Activated CD8-positive, alpha-beta memory T cell treated with anti-CD3 and anti-CD28 coated beads, Interleukin-2, amount 50 U/mL, for 1 hour (primary cell): ENCODE measurements around the gene TTC39A.
"Not testable (repeated sequence)": the region's sequence is repeated elsewhere in the genome, so short reads cannot be mapped to it uniquely, and the experiment has no call there.

Source experiments
- DNase-seq: peaks from one replicate; pipeline ENCODE4 v3.0.0-alpha.2; 2020; ENCODE audit errors: extremely low read depth

Gene TTC39A

DNA sequence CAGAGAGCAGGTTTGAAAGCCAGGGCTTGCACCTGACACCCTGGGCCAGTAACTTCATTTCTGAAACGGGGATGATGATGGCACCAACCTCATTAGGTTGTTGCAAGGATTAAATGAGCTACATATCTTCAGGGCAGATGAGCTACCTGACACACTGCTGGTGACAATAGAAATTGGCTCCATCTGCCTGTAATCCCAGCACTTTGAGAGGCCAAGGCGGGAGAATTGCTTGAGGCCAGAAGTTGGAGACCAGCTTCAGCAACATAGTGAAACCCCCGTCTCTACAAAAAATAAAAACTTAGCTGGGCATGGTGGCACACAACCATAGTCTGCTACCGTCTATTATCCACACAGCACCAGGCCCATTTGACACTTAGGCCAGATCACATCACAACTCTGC lies 6.3 kb upstream of the TTC39A start:
- DNase-seq = no peak

DNA sequence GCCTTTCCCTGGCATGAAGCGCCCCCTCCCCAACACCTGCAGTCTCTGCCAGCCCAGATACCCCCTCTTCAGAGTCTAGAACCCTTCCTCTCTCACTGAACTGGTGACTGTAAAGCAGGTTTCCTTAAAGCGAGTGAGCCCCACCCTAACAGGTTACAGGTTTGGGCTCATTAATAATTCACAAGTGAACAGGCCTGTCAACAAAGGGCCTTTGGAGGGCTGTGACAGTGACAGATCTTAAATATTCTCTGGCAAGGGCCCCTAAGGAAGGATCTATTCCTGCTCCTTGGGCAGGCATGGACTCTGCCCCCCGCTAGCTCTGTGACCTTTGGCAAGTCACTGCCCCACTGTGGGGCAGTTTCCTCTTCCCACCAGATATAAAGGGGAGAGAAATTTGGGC lies 5.6 kb upstream of the TTC39A start:
- DNase-seq = no peak

DNA sequence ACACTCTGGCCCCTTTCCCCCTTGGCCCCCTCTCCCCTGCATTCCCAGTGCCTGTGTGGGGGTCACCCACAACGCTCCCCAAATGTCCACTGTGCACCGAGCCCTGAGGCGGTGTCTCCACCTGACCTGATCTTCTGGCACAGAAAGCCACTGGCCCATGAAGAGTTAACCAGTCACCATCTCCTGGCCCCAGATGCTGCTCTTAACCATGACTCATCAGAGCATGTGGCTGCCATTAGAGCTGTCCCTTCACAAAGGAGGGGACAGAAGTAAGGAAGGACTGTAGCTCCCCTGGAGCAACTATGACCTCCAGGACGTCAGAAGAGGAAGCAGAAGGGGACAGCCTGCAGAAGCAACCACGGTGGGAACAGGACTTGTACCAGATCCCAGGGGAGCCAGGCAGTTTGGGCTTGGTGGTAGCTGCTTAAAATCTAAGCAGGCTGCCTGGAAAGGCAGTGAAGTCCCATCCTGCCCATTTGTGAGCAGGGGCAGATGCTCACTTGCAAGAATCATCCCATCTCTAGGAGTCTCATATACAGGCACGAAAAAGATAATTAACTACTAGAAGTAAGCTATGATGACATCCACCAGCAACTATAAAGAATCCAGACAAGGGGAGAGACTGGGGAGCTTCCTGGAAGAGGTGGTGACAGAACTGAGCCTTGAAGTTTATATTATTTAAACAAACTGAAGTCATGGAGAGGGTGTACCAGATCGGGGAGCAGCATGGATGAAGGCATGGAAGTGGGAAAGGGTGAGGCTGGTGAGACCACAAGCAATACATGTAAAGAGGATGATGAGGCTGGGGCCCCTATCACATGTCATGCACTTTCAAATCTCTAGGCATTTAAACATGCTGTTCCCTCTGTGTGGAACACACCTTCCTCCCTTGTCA lies 1.1 kb upstream of the TTC39A start:
- no peak for DNase-seq

DNA sequence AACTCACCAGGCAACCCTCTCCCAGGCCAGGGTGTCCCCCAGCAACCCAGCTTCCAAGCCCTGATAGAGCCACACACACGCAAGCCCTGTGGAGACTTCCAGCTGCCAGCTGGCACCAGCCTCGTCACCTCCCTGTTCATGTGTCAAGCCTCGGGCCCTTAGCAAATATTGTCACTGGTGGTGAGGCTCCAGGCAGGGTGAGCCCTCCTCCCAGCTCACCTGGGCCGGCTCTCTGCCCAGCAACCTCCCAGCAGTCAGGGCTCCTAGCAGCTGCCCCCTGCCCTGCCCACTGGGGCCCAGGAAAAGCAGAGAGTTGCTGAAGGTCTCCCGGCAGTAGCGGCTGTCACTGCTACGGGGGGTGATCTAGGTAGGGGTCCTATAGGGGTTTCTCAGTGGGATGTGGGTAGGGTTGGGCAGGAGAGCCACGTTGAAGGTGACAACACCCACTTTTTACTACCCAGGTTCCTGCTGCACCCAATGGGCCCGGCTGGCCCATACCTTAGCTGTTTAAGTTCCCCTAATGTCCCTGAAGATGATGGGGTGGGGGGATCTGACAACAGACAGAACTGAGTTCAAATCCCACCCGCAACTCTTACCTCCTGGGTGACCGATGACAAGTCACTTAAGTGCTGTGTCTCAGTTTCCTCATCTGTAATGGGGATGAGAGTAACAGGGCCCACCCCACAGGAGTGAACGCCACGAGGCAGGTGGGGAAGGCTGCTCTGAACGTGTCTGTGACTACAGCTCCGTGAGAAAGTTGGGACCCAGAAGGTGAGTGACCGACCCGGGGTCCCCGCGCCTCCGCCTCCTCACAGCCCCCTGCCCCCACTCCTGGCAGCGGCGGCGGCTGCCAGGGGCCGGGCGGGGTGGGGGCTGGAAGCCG lies 678 bp downstream of the TTC39A start:
- DNase-seq = no peak

DNA sequence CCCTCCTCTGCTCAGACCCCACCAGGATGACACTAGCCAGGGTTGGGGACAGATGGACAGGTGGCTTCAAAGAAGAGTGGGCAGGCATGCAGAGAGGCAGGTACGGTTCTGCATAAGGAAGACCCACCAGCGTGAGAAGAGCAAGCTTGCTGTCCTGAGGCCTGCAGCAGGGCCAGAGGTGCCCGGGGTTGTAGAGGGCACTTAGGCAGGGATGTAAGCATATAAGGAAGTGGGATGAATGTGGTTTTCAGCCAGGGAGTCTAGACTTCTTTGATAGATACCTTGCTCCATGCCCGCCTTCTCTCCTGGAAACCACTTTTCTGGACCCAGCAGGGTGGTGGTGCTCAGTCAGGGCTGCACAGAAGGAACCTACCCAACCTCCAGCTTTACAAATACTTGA lies 1.4 kb downstream of the TTC39A start:
- DNase-seq = no peak

DNA sequence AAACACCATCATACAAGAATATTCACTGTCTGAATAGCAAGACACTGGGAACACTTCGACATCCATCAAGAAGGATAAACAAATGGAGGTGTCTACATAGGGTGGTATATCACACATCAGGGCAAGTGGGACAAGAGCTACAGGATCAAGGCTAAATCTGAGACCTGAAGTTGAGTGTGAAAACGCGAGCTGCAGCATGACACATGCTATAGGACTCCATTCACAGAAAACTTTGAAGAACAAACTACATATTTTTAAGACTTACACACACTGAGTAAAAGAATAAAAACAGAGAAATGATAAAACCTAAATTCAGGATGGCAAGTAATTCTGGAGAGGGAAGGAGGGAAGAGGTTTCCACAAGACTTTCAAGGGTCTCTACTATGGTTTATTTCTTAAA lies 2.1 kb downstream of the TTC39A start:
- no peak for DNase-seq

DNA sequence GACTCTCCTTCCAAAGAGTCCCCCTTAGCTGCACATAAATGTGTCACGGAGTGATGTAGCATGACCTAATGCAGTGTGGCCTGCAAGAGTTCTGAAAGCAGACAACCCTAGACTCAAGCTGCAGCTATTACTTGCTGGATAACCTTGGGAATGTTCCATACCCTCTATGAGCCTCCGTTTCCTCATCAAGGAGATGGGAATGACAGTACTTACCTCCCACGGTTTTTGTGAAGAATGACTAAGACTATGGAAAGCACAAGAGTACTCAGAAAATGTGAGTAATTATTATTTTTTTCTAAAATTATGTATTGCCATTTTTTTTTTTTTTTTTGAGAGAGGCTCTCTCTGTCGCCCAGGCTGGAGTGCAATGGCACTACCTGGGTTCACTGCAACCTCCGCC lies 3.0 kb downstream of the TTC39A start:
- DNase-seq = no peak

DNA sequence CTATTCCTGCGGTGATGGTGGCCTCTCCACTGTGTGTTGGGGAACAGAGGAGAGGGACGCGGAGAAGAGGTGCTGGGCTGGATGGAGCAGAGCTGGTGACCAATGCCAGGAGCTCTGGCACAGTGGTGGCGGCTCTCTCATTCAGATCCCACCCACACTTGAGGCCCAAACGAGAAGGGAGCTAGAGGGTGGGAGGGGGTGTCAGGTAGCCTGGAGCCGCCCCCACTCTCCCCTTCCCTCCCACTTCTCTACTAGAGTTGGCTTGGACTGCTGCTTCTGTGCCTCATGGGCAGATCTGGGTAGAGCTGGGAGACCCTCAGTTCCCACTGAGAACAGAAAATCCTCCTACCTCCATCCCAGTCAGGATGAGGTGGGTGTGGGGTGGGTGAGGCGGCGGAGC lies 3.5 kb downstream of the TTC39A start:
- no peak for DNase-seq

DNA sequence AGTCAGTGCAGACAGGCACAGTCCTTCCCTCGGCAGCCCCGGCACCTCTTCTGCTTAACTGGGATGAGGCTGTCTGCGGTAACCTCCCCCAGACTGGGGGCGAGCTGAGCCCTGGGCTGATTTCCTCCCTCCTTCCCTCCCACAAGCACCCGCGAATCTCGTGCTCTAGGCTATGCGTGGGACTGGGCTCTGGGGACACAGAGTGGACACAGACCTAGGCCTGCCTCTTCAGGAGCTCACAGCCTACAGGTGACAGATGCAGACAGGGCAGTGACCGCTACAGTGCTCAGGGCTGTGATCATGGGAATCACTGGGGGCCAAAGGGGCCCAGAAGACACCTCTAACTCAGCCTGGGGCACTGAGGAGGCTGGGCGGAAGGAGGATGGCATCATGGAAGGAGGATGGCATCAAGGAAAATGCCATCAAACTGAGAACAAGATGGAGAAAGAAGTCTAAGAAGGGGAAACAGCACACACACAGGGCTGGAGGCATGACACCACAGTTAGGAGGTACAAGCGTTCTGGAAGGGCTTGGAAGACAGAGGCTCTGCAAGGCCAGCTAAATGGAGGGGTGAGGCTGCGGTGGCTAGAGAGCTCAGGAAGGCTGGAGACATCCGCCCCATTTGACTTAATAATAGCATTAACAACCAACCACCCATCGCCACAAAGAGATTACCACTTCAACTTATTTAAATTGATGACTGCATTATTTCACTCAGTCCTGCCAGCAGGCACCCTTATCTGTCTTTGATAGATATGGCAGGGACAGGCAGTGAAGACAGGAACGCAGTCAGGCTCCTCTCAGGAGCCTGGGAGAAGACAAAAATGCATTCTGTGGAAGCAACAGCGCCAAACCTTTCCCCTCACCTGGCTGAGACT lies 4.2 kb downstream of the TTC39A start:
- DNase-seq = no peak

DNA sequence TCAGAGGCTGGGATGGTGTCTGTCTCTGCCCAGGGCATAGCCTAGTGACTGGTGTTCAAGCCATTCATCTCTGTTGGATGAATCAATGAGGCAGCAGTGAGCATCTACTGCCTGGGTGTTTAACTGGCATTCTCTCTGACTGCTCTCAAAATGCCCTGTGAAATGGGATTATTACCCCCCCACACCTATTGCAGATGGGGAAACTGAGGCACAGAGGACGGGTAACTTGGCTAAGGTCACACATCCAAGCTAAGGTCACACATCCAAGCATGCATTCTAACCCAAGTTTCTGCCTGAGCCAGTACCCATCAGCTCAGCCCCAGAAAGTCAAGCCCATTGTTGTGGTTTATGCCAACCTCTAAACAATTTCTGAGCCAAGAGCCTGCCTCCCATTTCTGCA lies 5.0 kb downstream of the TTC39A start:
- DNase-seq = no peak

DNA sequence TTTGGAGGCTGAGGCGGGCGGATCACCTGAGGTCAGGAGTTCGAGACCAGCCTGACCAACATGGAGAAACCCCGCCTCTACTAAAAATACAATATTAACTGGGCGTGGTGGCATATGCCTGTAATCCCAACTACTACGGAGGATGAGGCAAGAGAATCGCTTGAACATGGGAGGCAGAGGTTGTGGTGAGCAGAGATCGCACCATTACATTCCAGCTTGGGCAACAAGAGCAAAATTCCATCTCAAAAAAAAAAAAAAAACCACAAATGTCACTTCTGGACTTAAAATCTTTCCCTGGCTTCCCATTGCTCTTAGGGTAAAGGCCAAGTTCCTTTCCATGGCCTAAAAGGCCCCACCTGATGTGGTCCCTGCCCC lies 5.4 kb downstream of the TTC39A start:
- DNase-seq = not testable (repeated sequence)

DNA sequence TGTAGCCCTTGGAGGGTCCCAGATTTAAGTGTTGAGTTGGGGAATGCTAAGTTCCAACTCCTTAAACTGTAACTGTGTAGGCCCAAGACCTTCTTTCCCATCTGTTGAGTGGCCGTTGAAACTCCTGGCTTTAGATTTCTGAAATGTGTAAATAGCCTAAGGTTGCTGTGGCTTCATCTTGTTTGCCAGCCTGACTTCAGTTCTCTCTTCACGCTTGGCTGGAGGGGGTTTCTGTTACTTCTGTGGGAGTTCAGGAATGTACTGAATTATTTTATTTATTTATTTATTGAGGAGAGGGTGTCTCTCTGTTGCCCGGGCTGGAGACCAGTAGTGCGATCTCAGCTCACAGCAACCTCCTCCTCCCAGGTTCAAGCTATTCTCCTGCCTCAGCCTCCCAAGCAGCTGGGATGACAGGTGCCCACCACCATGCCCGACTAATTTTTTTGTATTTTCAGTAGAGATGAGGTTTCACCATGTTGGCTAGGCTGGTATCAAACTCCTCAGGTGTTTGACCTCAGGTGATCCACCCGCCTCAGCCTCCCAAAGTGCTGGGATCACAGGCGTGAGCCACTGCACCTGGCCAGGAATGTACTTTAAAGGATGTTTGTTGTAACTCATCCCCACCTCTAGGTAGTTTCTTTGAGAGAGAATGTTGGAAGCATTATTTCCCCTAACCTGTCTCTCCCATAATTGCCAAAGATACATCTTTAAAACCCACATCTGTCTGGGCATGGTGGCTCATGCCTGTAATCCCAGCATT lies 5.9 kb downstream of the TTC39A start:
- DNase-seq = no peak

DNA sequence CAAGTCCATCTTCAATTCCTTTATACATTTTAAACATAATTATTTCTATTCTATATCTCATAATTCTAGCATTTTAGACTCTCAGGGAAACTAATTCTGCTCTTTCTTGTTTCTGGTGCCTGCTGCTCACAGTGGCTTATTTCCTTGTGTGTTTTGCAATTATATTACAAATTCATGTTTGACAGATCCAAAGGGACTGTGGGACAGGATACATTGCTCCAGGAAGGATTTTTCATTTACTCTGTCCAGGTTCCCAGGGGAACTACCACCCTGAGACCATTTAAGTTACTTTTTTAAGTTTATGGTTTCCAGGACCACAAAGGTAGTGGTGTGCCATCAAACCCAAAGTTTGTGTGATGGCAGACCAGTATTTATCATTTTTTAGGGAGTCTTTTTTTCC lies 6.6 kb downstream of the TTC39A start:
- no peak for DNase-seq

DNA sequence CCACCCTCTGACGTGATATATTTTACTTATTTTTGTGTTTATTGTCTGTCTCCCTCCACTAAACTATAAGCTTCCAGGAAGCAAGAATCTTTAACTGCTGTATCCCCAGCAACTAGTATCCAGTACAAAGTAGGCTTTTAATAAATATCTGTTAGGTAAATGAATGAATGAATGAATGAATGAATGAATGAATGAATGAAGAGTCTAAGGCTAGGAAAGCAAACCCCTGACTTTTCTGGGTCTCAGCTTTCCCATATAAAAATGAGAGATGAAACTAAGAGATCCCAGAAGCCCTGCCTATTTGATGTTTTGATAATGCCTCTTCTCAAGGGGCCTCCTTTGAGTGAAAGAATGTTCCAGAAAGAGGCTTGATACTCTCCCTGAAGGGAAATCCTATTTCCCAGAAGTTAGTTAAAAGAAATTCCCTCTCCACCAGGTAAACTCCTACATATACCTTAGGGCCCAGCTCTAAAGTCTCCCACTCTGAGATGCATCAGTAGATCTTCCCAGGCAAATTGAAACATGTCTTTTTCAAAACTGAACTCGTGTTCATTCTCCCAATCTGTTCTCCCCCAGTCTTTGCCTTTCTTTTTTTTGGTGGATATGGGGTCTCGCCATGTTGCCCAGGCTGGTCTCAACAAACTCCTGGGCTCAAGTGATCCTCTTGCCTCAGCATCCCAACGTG lies 7.8 kb downstream of the TTC39A start:
- DNase-seq = no peak

DNA sequence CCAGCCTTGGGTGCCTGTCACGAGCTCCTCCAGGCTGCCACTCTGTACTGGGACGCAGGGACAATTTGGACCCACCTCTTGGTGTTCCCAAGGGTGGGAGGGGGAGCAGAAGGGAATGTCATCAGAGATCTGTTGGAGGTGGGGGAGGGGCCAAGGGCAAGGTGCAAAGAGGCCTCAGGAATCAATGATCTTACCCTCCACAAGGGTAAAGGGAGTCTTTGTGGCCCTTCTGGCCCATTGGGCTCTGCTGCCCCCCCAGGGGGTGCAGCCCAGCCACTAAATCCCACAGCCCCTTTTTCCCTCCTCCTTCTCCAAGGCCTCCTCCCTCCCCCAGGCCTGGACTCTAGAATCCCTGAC lies 8.5 kb downstream of the TTC39A start:
- DNase-seq = no peak

DNA sequence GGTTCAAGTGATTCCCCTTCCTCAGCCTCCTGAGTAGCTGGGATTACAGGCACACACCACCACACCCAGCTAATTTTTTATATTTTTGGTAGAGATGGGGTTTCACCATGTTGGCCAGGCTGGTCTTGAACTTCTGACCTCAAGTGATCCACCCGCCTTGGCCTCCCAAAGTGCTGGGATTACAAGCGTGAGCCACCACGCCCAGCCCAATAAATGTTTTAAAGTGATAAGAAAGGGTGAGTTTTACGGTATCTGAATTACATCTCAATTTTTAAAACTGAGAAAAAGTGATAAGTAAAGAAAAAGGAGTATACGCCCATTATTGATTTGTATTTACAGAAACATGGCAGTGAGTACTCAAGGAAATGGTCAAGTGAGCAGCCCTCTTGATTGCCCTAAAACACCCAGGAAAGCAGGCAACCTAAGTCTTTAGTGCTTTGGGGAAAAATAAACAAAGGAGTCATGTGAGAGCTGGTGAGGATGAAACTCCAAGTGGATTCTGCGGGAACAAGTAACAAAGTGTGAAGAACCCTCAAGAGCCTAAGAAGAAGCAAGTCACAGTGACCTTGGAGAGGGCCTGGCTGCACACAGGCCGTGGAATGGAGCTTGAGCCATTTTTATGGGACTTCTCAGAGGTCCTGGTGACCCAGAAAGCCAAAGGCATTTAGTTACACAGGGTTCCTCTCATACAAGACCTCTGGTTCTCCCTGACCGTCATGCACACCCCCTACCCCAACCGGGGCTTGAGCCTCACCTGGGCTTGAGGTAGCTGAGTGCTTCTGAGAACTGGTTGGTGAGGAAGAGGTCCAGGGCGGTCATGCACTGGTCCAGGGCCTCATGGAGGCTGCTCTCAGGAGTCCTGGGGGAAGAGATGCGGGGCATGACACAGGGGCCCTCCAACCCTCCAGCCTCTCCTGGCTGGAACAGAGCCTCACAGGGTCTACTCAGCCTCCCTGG lies 9.1 kb downstream of the TTC39A start:
- no peak for DNase-seq

DNA sequence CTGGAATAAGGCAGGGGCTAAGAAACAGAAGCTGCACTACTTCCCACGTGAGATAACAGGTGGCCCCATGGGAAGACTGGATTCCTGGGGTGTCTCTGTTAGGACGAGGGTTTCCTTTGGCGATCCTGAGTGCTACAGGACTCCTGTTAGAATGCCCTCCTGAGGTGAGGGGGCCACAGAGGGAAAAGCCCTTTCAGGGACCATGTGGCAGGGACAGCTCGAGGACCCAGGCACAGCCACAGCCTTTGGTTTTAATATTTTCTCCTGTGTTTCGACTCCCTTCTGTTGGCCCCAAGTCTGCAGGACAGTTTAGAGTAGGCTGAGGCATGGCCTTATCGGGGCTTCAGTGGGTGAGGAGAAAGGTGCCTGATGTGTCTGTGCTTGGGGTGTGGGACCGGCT lies 12.6 kb downstream of the TTC39A start:
- DNase-seq = no peak

DNA sequence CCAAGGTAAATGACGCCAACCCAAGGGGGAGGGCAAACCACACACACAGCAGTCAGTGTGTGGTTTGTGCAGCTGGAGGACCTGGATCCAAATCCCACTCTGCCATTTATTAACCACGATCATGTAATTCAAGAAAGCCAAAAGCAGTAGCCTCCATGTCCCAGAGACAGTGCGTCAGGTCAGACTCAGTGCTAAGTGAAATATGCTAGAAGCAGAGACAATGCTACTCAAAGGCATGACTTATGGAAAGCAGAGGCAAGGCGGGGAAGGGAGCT lies 13.6 kb downstream of the TTC39A start:
- no peak for DNase-seq

DNA sequence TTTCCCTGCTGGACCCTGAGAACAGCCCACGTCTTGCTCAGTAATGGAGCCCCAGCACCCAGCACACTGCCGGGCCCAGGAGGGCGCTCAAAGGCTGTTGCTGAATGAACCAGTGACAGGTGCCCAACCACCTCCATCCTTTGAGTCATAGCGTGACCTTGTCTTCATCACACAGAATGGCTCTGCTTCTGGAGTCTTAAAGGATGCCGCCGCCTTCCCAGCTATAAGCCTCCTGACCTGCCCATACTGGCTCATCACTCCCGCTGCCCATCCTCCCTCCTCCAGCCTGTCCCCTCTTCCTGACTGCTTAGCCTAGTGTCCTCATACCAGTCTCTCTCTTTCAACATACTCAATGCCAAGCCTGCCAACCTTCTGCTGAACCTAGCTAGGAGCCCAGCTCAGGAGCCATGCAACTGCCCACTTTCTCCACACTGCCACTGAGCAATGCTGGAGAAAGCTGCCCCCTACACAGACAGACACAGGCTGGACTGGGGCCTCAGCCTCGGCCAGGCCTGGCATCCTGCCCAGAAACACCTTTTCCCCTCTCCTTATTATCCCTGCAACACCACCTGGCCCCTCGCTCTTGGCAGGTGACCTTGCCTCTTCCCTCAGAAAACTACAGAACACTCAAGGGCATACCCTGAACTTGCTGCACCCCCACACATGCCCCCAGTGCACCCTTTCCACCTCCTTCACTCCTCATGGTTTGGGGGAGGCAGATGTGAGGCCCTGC lies 14.1 kb downstream of the TTC39A start:
- DNase-seq = no peak
